ENCODE data around the gene DYRK1A.

Gene DYRK1A

GRCh38 chr21:37386151-37386550 is 19.6 kb downstream of the DYRK1A start:
- TF ChIP-seq FOXP2 (optimal IDR thresholded peaks at IDR 0.05; ENCODE audit: control extremely low read depth, extremely low read length, insufficient read depth) (no peak), EZH2 (IDR thresholded peaks at IDR 0.05) (no peak), POLR2AphosphoS5 (IDR thresholded peaks at IDR 0.05; ENCODE audit: borderline replicate concordance, low read depth, low read length) (no peak)
- no peak overlapping the region for H3K4me3 ChIP-seq
- peaks cover 46% of the 10 kb centered on the region for H3K36me3 ChIP-seq (ENCODE audit: insufficient read depth, low read length)
- H3K27ac ChIP-seq, result no peak overlapping the region
- no peak overlapping the region for H3K9ac ChIP-seq (ENCODE audit: insufficient read length)
- peaks cover 8% of the 10 kb centered on the region; the same call in 1 of the 2 replicates for H3K9me3 ChIP-seq (ENCODE audit: low read depth, low read length)
- DNase-seq (ENCODE audit: low read depth, low spot score), result no peak

- H3K36me3 ChIP-seq (ENCODE audit: insufficient read depth, low read length), result peaks cover 50% of the 10 kb centered on the region
- TF ChIP-seq POLR2AphosphoS5 (IDR thresholded peaks at IDR 0.05; ENCODE audit: borderline replicate concordance, low read depth, low read length) (no peak), EZH2 (IDR thresholded peaks at IDR 0.05) (no peak), FOXP2 (optimal IDR thresholded peaks at IDR 0.05; ENCODE audit: control extremely low read depth, extremely low read length, insufficient read depth) (no peak)
- H3K4me3 ChIP-seq, result no peak overlapping the region
- H3K27ac ChIP-seq, result no peak overlapping the region
- DNase-seq (ENCODE audit: low read depth, low spot score), result no peak
- H3K9ac ChIP-seq (ENCODE audit: insufficient read length), result no peak overlapping the region
- H3K9me3 ChIP-seq (ENCODE audit: low read depth, low read length), result 0 out of 2 replicates have a peak, but pooled peaks cover 14% of the 10 kb centered on the region
Observed at GRCh38 chr21:37389456-37389855, 22.9 kb downstream of the DYRK1A start.

- H3K9me3 ChIP-seq (ENCODE audit: low read depth, low read length), result 0 out of 2 replicates have a peak, but pooled peaks cover 17% of the 10 kb centered on the region
- TF ChIP-seq FOXP2 (optimal IDR thresholded peaks at IDR 0.05; ENCODE audit: control extremely low read depth, extremely low read length, insufficient read depth) (no peak), EZH2 (IDR thresholded peaks at IDR 0.05) (no peak), POLR2AphosphoS5 (IDR thresholded peaks at IDR 0.05; ENCODE audit: borderline replicate concordance, low read depth, low read length) (no peak)
- peaks cover 55% of the 10 kb centered on the region for H3K36me3 ChIP-seq (ENCODE audit: insufficient read depth, low read length)
- no peak overlapping the region for H3K27ac ChIP-seq
- no peak for DNase-seq (ENCODE audit: low read depth, low spot score)
- H3K4me3 ChIP-seq, result no peak overlapping the region
- no peak overlapping the region for H3K9ac ChIP-seq (ENCODE audit: insufficient read length)
Observed at GRCh38 chr21:37391666-37392065, 25.1 kb downstream of the DYRK1A start.

GRCh38 chr21:37392441-37392840 is 25.9 kb downstream of the DYRK1A start:
- TF ChIP-seq POLR2AphosphoS5 (IDR thresholded peaks at IDR 0.05; ENCODE audit: borderline replicate concordance, low read depth, low read length), result no peak
- TF ChIP-seq FOXP2 (optimal IDR thresholded peaks at IDR 0.05; ENCODE audit: control extremely low read depth, extremely low read length, insufficient read depth), result no peak
- TF ChIP-seq EZH2 (IDR thresholded peaks at IDR 0.05), result no peak
- Histone ChIP-seq H3K27ac (no peak overlapping the region), H3K36me3 (ENCODE audit: insufficient read depth, low read length) (peaks cover 53% of the 10 kb centered on the region), H3K9me3 (ENCODE audit: low read depth, low read length) (0 out of 2 replicates have a peak, but pooled peaks cover 18% of the 10 kb centered on the region), H3K4me3 (no peak overlapping the region), H3K9ac (ENCODE audit: insufficient read length) (no peak overlapping the region)
- DNase-seq (ENCODE audit: low read depth, low spot score), result no peak

DNA sequence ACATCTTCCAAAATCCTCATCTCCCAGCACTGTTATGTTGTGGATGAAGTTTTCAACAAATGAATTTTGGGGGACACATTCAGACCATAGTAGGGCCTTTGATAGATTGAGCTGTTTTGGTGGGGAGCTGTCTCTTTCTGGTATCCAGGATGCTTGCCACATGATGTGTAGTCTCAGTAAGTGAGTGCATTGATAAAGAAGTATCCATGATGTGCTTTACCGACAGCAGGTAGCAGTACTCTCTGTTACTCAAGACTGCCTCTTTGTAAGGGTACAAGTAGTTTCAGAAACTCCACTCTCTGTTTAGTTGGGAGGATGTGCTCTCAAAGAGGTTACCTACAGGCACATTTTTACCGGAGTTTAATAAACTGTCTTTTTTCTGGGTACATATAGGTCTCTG is 26.5 kb downstream of the DYRK1A start:
- TF ChIP-seq EZH2 (IDR thresholded peaks at IDR 0.05) (no peak), POLR2AphosphoS5 (IDR thresholded peaks at IDR 0.05; ENCODE audit: borderline replicate concordance, low read depth, low read length) (no peak), FOXP2 (optimal IDR thresholded peaks at IDR 0.05; ENCODE audit: control extremely low read depth, extremely low read length, insufficient read depth) (no peak)
- peaks cover 49% of the 10 kb centered on the region for H3K36me3 ChIP-seq (ENCODE audit: insufficient read depth, low read length)
- no peak for DNase-seq (ENCODE audit: low read depth, low spot score)
- H3K4me3 ChIP-seq, result no peak overlapping the region
- no peak overlapping the region for H3K27ac ChIP-seq
- H3K9ac ChIP-seq (ENCODE audit: insufficient read length), result no peak overlapping the region
- H3K9me3 ChIP-seq (ENCODE audit: low read depth, low read length), result 0 out of 2 replicates have a peak, but pooled peaks cover 20% of the 10 kb centered on the region

- H3K27ac ChIP-seq, result no peak overlapping the region
- no peak for DNase-seq (ENCODE audit: low read depth, low spot score)
- no peak overlapping the region for H3K4me3 ChIP-seq
- H3K9ac ChIP-seq (ENCODE audit: insufficient read length), result no peak overlapping the region
- 0 out of 2 replicates have a peak, but pooled peaks cover 20% of the 10 kb centered on the region for H3K9me3 ChIP-seq (ENCODE audit: low read depth, low read length)
- TF ChIP-seq EZH2 (IDR thresholded peaks at IDR 0.05) (no peak), POLR2AphosphoS5 (IDR thresholded peaks at IDR 0.05; ENCODE audit: borderline replicate concordance, low read depth, low read length) (no peak), FOXP2 (optimal IDR thresholded peaks at IDR 0.05; ENCODE audit: control extremely low read depth, extremely low read length, insufficient read depth) (no peak)
- H3K36me3 ChIP-seq (ENCODE audit: insufficient read depth, low read length), result peaks cover 48% of the 10 kb centered on the region
Observed at GRCh38 chr21:37393786-37394185, 27.2 kb downstream of the DYRK1A start.

- Histone ChIP-seq H3K36me3 (ENCODE audit: insufficient read depth, low read length) (peaks cover 39% of the 10 kb centered on the region), H3K9me3 (ENCODE audit: low read depth, low read length) (peaks cover 22% of the 10 kb centered on the region; the same call in 1 of the 2 replicates), H3K9ac (ENCODE audit: insufficient read length) (no peak overlapping the region), H3K4me3 (no peak overlapping the region), H3K27ac (no peak overlapping the region)
- TF ChIP-seq POLR2AphosphoS5 (IDR thresholded peaks at IDR 0.05; ENCODE audit: borderline replicate concordance, low read depth, low read length) (no peak), EZH2 (IDR thresholded peaks at IDR 0.05) (no peak), FOXP2 (optimal IDR thresholded peaks at IDR 0.05; ENCODE audit: control extremely low read depth, extremely low read length, insufficient read depth) (no peak)
- DNase-seq (ENCODE audit: low read depth, low spot score), result no peak
Observed at GRCh38 chr21:37395961-37396360, 29.4 kb downstream of the DYRK1A start.

DNA sequence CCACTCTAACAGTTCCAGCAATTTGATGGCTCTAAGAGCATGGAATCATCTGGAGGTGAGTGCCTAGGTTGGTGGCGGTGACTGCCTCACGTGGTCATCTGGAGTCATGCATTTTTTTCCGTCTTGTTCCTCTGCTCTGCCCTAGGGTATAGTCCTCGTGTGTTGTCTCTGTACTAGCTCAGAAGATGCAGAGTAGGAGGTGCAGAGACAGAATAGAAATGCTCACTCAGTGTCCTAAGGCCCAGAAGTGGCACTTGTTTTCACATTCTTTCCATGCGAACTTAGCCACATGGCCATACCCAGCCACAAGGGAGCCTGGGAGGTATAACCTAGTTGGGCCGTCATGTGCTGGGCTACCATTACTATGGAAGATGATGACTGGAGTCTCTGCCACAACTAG is 30.3 kb downstream of the DYRK1A start:
- Histone ChIP-seq H3K4me3 (no peak overlapping the region), H3K36me3 (ENCODE audit: insufficient read depth, low read length) (peaks cover 32% of the 10 kb centered on the region), H3K27ac (no peak overlapping the region), H3K9me3 (ENCODE audit: low read depth, low read length) (peaks cover 20% of the 10 kb centered on the region; the same call in 1 of the 2 replicates), H3K9ac (ENCODE audit: insufficient read length) (no peak overlapping the region)
- DNase-seq (ENCODE audit: low read depth, low spot score), result no peak
- TF ChIP-seq EZH2 (IDR thresholded peaks at IDR 0.05), result no peak
- no peak for TF ChIP-seq POLR2AphosphoS5 (IDR thresholded peaks at IDR 0.05; ENCODE audit: borderline replicate concordance, low read depth, low read length)
- no peak for TF ChIP-seq FOXP2 (optimal IDR thresholded peaks at IDR 0.05; ENCODE audit: control extremely low read depth, extremely low read length, insufficient read depth)

DNA sequence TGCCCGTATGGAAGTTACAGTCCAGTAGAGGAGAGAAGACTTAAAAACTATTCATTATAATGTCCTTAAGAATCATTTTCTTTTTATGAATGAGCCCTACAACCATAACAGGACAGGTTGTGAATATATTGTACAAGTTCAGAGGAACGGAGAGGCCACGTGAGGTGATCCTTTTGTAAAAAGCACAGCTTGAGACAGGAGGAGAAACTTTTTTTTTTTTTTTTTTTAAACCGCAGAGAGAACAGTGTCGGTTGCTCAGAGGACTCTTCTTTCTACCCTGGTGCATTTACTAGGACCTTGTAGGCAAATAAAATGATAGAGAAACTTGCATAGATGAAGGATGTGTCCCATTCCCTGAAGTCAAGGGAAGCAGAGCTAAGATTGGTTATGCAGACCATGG is 32.1 kb downstream of the DYRK1A start:
- Histone ChIP-seq H3K9ac (ENCODE audit: insufficient read length) (no peak overlapping the region), H3K36me3 (ENCODE audit: insufficient read depth, low read length) (peaks cover 21% of the 10 kb centered on the region), H3K9me3 (ENCODE audit: low read depth, low read length) (peaks cover 22% of the 10 kb centered on the region; the same call in 1 of the 2 replicates), H3K27ac (no peak overlapping the region), H3K4me3 (no peak overlapping the region)
- TF ChIP-seq FOXP2 (optimal IDR thresholded peaks at IDR 0.05; ENCODE audit: control extremely low read depth, extremely low read length, insufficient read depth) (no peak), EZH2 (IDR thresholded peaks at IDR 0.05) (no peak), POLR2AphosphoS5 (IDR thresholded peaks at IDR 0.05; ENCODE audit: borderline replicate concordance, low read depth, low read length) (no peak)
- no peak for DNase-seq (ENCODE audit: low read depth, low spot score)
